T-helper 1 cell treated with Interleukin-12 subunit alpha and Interleukin-12 subunit beta and Interleukin-4 antibody, amounts not matched to agents 30 μg/mL and 1 μg/mL, for 36 hours (primary cell): ENCODE results near the gene GSTM5.

Source experiments
- H3K27ac Mint-ChIP-seq: one replicate; pipeline ENCODE4 v1.8.0; 2021; ENCODE audit warnings: mild to moderate bottlenecking, mixed read lengths
- H3K27me3 Mint-ChIP-seq: one replicate; pipeline ENCODE4 v1.8.0; 2021; ENCODE audit warnings: low read depth, mixed read lengths
- H3K36me3 Mint-ChIP-seq: one replicate; pipeline ENCODE4 v1.8.0; 2021; ENCODE audit warnings: low read depth, mixed read lengths
- H3K4me1 Mint-ChIP-seq: one replicate; pipeline ENCODE4 v1.8.0; 2021; ENCODE audit warnings: low read depth, mixed read lengths
- H3K4me3 Mint-ChIP-seq: one replicate; pipeline ENCODE4 v1.8.0; 2021; ENCODE audit warnings: mild to moderate bottlenecking, moderate library complexity, mixed read lengths
- H3K9me3 Mint-ChIP-seq: one replicate; pipeline ENCODE4 v1.8.0; 2021; ENCODE audit warnings: mixed read lengths

GSTM5 gene

GRCh38 chr1:109714661-109715372, 2.8 kb downstream of the GSTM5 start:
- Mint-ChIP-seq H3K4me3 (no peak overlapping the region), H3K27me3 (peaks cover 4% of the 10 kb centered on the region), H3K4me1 (no peaks in the 10 kb centered on the region), H3K9me3 (no peaks in the 10 kb centered on the region), H3K36me3 (no peaks in the 10 kb centered on the region), H3K27ac (no peak overlapping the region)

GRCh38 chr1:109716121-109716520, 4.1 kb downstream of the GSTM5 start:
- Mint-ChIP-seq H3K27me3 (peaks cover 8% of the 10 kb centered on the region), H3K4me3 (no peak overlapping the region), H3K9me3 (no peaks in the 10 kb centered on the region), H3K36me3 (no peaks in the 10 kb centered on the region), H3K27ac (no peak overlapping the region), H3K4me1 (no peaks in the 10 kb centered on the region)

GRCh38 chr1:109716570-109717090, 4.6 kb downstream of the GSTM5 start:
- no peaks in the 10 kb centered on the region for H3K4me1 Mint-ChIP-seq
- no peaks in the 10 kb centered on the region for H3K36me3 Mint-ChIP-seq
- H3K27me3 Mint-ChIP-seq, result peaks cover 8% of the 10 kb centered on the region
- H3K9me3 Mint-ChIP-seq, result no peaks in the 10 kb centered on the region
- H3K4me3 Mint-ChIP-seq, result no peak overlapping the region
- H3K27ac Mint-ChIP-seq, result no peak overlapping the region

- H3K36me3 Mint-ChIP-seq, result no peaks in the 10 kb centered on the region
- H3K27ac Mint-ChIP-seq, result no peak overlapping the region
- no peak overlapping the region for H3K4me3 Mint-ChIP-seq
- H3K27me3 Mint-ChIP-seq, result peaks cover 16% of the 10 kb centered on the region
- no peaks in the 10 kb centered on the region for H3K4me1 Mint-ChIP-seq
- no peaks in the 10 kb centered on the region for H3K9me3 Mint-ChIP-seq
Measured at GRCh38 chr1:109717729-109718128, 5.7 kb downstream of the GSTM5 start.

- Mint-ChIP-seq H3K4me1 (no peaks in the 10 kb centered on the region), H3K4me3 (no peak overlapping the region), H3K9me3 (no peaks in the 10 kb centered on the region), H3K36me3 (no peaks in the 10 kb centered on the region), H3K27me3 (peaks cover 16% of the 10 kb centered on the region), H3K27ac (no peak overlapping the region)
Measured at GRCh38 chr1:109718495-109718894, 6.4 kb downstream of the GSTM5 start.

GRCh38 chr1:109719337-109719837, 7.3 kb downstream of the GSTM5 start:
- H3K27me3 Mint-ChIP-seq, result peaks cover 16% of the 10 kb centered on the region
- no peak overlapping the region for H3K4me3 Mint-ChIP-seq
- no peaks in the 10 kb centered on the region for H3K36me3 Mint-ChIP-seq
- no peaks in the 10 kb centered on the region for H3K9me3 Mint-ChIP-seq
- H3K27ac Mint-ChIP-seq, result no peak overlapping the region
- no peaks in the 10 kb centered on the region for H3K4me1 Mint-ChIP-seq

GRCh38 chr1:109721042-109721441, 9.0 kb downstream of the GSTM5 start:
- Mint-ChIP-seq H3K4me1 (no peaks in the 10 kb centered on the region), H3K9me3 (no peaks in the 10 kb centered on the region), H3K27me3 (peaks cover 18% of the 10 kb centered on the region), H3K36me3 (no peaks in the 10 kb centered on the region), H3K27ac (no peak overlapping the region), H3K4me3 (no peak overlapping the region)

- H3K27me3 Mint-ChIP-seq, result peaks cover 18% of the 10 kb centered on the region
- H3K4me3 Mint-ChIP-seq, result no peak overlapping the region
- H3K4me1 Mint-ChIP-seq, result no peaks in the 10 kb centered on the region
- no peaks in the 10 kb centered on the region for H3K9me3 Mint-ChIP-seq
- no peak overlapping the region for H3K27ac Mint-ChIP-seq
- H3K36me3 Mint-ChIP-seq, result no peaks in the 10 kb centered on the region
Measured at GRCh38 chr1:109721971-109722370, 9.9 kb downstream of the GSTM5 start.

GRCh38 chr1:109722908-109723691, 11.0 kb downstream of the GSTM5 start:
- Mint-ChIP-seq H3K9me3 (no peaks in the 10 kb centered on the region), H3K4me3 (no peak overlapping the region), H3K27me3 (peaks cover 18% of the 10 kb centered on the region), H3K36me3 (no peaks in the 10 kb centered on the region), H3K27ac (no peak overlapping the region), H3K4me1 (no peaks in the 10 kb centered on the region)

- Mint-ChIP-seq H3K9me3 (no peaks in the 10 kb centered on the region), H3K27ac (no peak overlapping the region), H3K36me3 (no peaks in the 10 kb centered on the region), H3K4me3 (no peak overlapping the region), H3K4me1 (no peaks in the 10 kb centered on the region), H3K27me3 (peaks cover 22% of the 10 kb centered on the region)
Measured at GRCh38 chr1:109724933-109725332, 12.9 kb downstream of the GSTM5 start.

GRCh38 chr1:109725510-109725909, 13.5 kb downstream of the GSTM5 start:
- no peaks in the 10 kb centered on the region for H3K4me1 Mint-ChIP-seq

GRCh38 chr1:109726007-109726406, 14.0 kb downstream of the GSTM5 start:
- Mint-ChIP-seq H3K4me3 (no peak overlapping the region), H3K4me1 (no peaks in the 10 kb centered on the region), H3K27ac (no peak overlapping the region), H3K9me3 (no peaks in the 10 kb centered on the region), H3K27me3 (peaks cover 19% of the 10 kb centered on the region), H3K36me3 (no peaks in the 10 kb centered on the region)

More at GRCh38 chr1:109725510-109725909, 13.5 kb downstream of the GSTM5 start:
- H3K9me3 Mint-ChIP-seq, result no peaks in the 10 kb centered on the region
- H3K27me3 Mint-ChIP-seq, result peaks cover 19% of the 10 kb centered on the region
- no peak overlapping the region for H3K4me3 Mint-ChIP-seq
- H3K36me3 Mint-ChIP-seq, result no peaks in the 10 kb centered on the region
- H3K27ac Mint-ChIP-seq, result no peak overlapping the region

GRCh38 chr1:109726728-109727373, 14.8 kb downstream of the GSTM5 start:
- H3K27me3 Mint-ChIP-seq, result peaks cover 25% of the 10 kb centered on the region
- H3K9me3 Mint-ChIP-seq, result no peaks in the 10 kb centered on the region
- H3K36me3 Mint-ChIP-seq, result no peaks in the 10 kb centered on the region

GRCh38 chr1:109728870-109729269, 16.8 kb downstream of the GSTM5 start:
- Mint-ChIP-seq H3K4me3 (no peak overlapping the region), H3K36me3 (no peaks in the 10 kb centered on the region), H3K9me3 (no peaks in the 10 kb centered on the region), H3K27ac (no peak overlapping the region), H3K27me3 (peaks cover 23% of the 10 kb centered on the region), H3K4me1 (no peaks in the 10 kb centered on the region)

More at GRCh38 chr1:109726728-109727373, 14.8 kb downstream of the GSTM5 start:
- Mint-ChIP-seq H3K27ac (no peak overlapping the region), H3K4me1 (no peaks in the 10 kb centered on the region), H3K4me3 (no peak overlapping the region)
